OCI-LY7 (cell line): ENCODE measurements around the gene HTT. TPM values are rescaled to one million over a fixed set of nuclear protein-coding genes. Genes with fewer than 3 reads are reported as not detected.

Experiments
- BruUV-seq: library from RNA; stranded (reverse); fragments of 400-500 nt; replicated peaks from 2 replicates; lab custom pipeline; 2021; lab: Mats Ljungman, UMichigan
- CTCF ChIA-PET: fragments of 300-600 bp; sonication (Branson Sonifier 250); formaldehyde crosslinking; loops from one replicate; lab custom pipeline; 2022; ENCODE audit warnings: antibody characterized with exemption; ENCODE audit not compliant: unreplicated experiment; lab: Charles Lee
- POLR2A ChIA-PET: fragments of 300-600 bp; sonication (Branson Sonifier 250); formaldehyde crosslinking; loops from one replicate; lab custom pipeline; 2022; ENCODE audit warnings: antibody characterized with exemption; lab: Charles Lee
- DNase-seq: peaks from one replicate; pipeline ENCODE4 v3.0.0-alpha.2; 2015; ENCODE audit warnings: low spot score
- H2AFZ ChIP-seq: fragments of 200-600 bp; sonication (generic), shearing (Covaris generic); 2 replicates; pipeline ENCODE4 v1.6.1; 2014; ENCODE audit warnings: mild to moderate bottlenecking, antibody characterized with exemption, low read length, moderate library complexity
- H3K27ac ChIP-seq: fragments of 200-600 bp; sonication (generic); 2 replicates; pipeline ENCODE4 v1.5.1; 2014; ENCODE audit warnings: mixed run types, low read depth, mild to moderate bottlenecking, moderate library complexity, low read length, inconsistent platforms; ENCODE audit not compliant: poor library complexity, severe bottlenecking
- H3K36me3 ChIP-seq: fragments of 200-600 bp; sonication (generic); 2 replicates; pipeline ENCODE4 v1.6.1; 2014; ENCODE audit warnings: mild to moderate bottlenecking, antibody characterized with exemption, low read length, moderate library complexity, mixed read lengths; ENCODE audit not compliant: insufficient read depth
- H3K4me1 ChIP-seq: fragments of 200-600 bp; sonication (generic); 2 replicates; pipeline ENCODE4 v1.5.1; 2014; ENCODE audit warnings: mild to moderate bottlenecking, low read length; ENCODE audit not compliant: insufficient read depth, poor library complexity, severe bottlenecking
- H3K4me2 ChIP-seq: fragments of 200-600 bp; sonication (generic); 2 replicates; pipeline ENCODE4 v1.6.1; 2014; ENCODE audit warnings: mild to moderate bottlenecking, low read length
- H3K4me3 ChIP-seq: fragments of 200-600 bp; sonication (generic); 2 replicates; pipeline ENCODE4 v1.5.1; 2014; ENCODE audit warnings: mild to moderate bottlenecking, low read depth, low read length; ENCODE audit not compliant: poor library complexity, severe bottlenecking
- H3K79me2 ChIP-seq: fragments of 200-600 bp; sonication (generic); 2 replicates; pipeline ENCODE4 v1.6.1; 2016; ENCODE audit warnings: low read depth, mild to moderate bottlenecking, low read length, moderate library complexity, mixed read lengths; ENCODE audit not compliant: insufficient read depth
- H3K9me2 ChIP-seq: fragments of 200-600 bp; sonication (generic); 2 replicates; pipeline ENCODE4 v1.6.1; 2016; ENCODE audit warnings: mild to moderate bottlenecking, low read length, mixed read lengths; ENCODE audit not compliant: insufficient read depth
- H3K9me3 ChIP-seq: fragments of 200-600 bp; sonication (generic); 2 replicates; pipeline ENCODE4 v1.6.1; 2014; ENCODE audit warnings: mild to moderate bottlenecking, mixed run types, low read length, mixed read lengths
- H4K20me1 ChIP-seq: fragments of 200-600 bp; sonication (generic); 2 replicates; pipeline ENCODE4 v1.6.1; 2014; ENCODE audit warnings: mild to moderate bottlenecking, antibody characterized with exemption, low read length, moderate library complexity, mixed read lengths; ENCODE audit not compliant: insufficient read depth
- EZH2phosphoT487 ChIP-seq: fragments of 200-600 bp; sonication (generic); IDR thresholded peaks from 2 replicates; pipeline ENCODE4 v1.6.1; 2018; ENCODE audit warnings: low read depth, borderline replicate concordance, mild to moderate bottlenecking, mixed run types, antibody characterized with exemption, low read length, moderate library complexity, mixed read lengths
- intact Hi-C: fragments of 100-400 bp; cut with micrococcal nuclease; formaldehyde crosslinking; loops from one replicate; pipeline ENCODE4 v1.10.0; 2022; ENCODE audit not compliant: unreplicated experiment
- total RNA-seq, 2 experiments: library from RNA; depleted of rRNA in 1 of 2; stranded (reverse); fragments of >200 nt in 1 of 2; shearing (Covaris generic) in 1 of 2; gene quantifications; 2 replicates each; pipeline ENCODE4 v1.2.3, GENCODE V29; 2014 to 2022
- TF ChIP-seq, protein P1 (sequence below): fragments of 200-600 bp; sonication (generic); conservative IDR thresholded peaks from 2 replicates; pipeline ENCODE4 v1.5.1; 2014; ENCODE audit warnings: mild to moderate bottlenecking, antibody characterized with exemption, low read length, moderate library complexity, mixed read lengths

The HTT gene
- total RNA-seq, 2 experiments from 2014 or later = 36.4 to 91.3 TPM

DNA sequence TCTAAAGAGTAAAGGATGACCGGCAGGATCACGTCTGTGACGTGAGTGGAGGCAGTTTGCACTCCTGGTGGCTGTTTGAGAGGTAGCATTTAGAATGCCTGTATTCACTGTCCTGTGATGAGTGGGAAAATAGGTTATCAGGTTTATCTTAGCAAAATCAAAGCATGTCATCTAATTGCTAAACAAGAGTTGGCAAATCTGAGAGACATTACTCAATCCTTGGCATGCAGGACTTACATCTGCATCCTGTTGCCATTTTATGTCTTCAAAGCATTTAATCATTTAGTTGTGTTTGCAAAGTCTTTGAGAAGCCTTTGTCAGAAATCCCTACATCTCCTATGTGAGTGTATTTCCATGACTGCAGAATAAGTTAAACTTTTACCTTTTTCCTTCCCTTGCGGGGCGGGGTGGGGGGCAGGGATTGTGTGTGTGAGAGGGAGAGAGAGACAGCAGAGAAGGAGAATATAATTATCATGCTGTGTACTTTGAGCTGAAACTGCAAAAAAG, 133.1 kb downstream of the HTT start:
- Histone ChIP-seq H3K27ac (no peak overlapping the region), H3K4me1 (peaks cover 7% of the 10 kb centered on the region), H3K9me2 (no peaks in the 10 kb centered on the region), H4K20me1 (no peaks in the 10 kb centered on the region), H2AFZ (no peak overlapping the region), H3K79me2 (no peaks in the 10 kb centered on the region), H3K4me3 (no peak overlapping the region), H3K9me3 (no peaks in the 10 kb centered on the region), H3K4me2 (no peak overlapping the region), H3K36me3 (peaks cover 73% of the 10 kb centered on the region)
- no peak for DNase-seq
- BruUV-seq = no TSS peak
- CTCF ChIA-PET = no interaction called here
- TF ChIP-seq EZH2phosphoT487 = no peak
- TF ChIP-seq, protein P1, sequence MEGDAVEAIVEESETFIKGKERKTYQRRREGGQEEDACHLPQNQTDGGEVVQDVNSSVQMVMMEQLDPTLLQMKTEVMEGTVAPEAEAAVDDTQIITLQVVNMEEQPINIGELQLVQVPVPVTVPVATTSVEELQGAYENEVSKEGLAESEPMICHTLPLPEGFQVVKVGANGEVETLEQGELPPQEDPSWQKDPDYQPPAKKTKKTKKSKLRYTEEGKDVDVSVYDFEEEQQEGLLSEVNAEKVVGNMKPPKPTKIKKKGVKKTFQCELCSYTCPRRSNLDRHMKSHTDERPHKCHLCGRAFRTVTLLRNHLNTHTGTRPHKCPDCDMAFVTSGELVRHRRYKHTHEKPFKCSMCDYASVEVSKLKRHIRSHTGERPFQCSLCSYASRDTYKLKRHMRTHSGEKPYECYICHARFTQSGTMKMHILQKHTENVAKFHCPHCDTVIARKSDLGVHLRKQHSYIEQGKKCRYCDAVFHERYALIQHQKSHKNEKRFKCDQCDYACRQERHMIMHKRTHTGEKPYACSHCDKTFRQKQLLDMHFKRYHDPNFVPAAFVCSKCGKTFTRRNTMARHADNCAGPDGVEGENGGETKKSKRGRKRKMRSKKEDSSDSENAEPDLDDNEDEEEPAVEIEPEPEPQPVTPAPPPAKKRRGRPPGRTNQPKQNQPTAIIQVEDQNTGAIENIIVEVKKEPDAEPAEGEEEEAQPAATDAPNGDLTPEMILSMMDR = no peak
- POLR2A ChIA-PET = no interaction called here
- intact Hi-C loops = no loop called here

DNA sequence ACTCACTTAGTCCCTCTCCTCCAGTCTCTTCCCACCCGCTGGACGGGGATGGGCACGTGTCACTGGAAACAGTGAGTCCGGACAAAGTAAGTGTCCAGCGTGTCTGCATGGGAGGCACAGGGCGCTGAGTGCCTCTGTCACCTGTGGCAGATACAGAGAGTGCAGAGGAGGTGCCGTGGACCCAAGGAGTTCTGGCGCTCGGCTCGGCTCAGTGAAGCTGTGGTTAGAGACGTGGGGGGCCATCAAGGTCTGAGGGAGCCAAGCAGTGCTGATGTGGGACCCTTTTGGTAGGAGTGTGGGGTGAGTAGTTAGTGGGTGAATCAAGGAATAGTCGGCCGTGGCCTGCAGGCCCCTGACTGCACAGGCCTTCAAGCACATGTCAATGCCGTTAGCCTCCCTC, 134.3 kb downstream of the HTT start:
- ChIA-PET CTCF (no interaction called here), POLR2A (no interaction called here)
- Histone ChIP-seq H3K4me1 (no peaks in the 10 kb centered on the region), H3K9me2 (no peaks in the 10 kb centered on the region), H3K9me3 (no peaks in the 10 kb centered on the region), H3K36me3 (peaks cover 81% of the 10 kb centered on the region), H3K4me3 (no peak overlapping the region), H3K27ac (no peak overlapping the region), H4K20me1 (no peaks in the 10 kb centered on the region), H3K79me2 (no peaks in the 10 kb centered on the region), H3K4me2 (no peak overlapping the region), H2AFZ (no peak overlapping the region)
- no peak for DNase-seq
- no TSS peak for BruUV-seq
- intact Hi-C loops = no loop called here
- TF ChIP-seq EZH2phosphoT487 = no peak
- TF ChIP-seq, protein P1 = no peak

DNA sequence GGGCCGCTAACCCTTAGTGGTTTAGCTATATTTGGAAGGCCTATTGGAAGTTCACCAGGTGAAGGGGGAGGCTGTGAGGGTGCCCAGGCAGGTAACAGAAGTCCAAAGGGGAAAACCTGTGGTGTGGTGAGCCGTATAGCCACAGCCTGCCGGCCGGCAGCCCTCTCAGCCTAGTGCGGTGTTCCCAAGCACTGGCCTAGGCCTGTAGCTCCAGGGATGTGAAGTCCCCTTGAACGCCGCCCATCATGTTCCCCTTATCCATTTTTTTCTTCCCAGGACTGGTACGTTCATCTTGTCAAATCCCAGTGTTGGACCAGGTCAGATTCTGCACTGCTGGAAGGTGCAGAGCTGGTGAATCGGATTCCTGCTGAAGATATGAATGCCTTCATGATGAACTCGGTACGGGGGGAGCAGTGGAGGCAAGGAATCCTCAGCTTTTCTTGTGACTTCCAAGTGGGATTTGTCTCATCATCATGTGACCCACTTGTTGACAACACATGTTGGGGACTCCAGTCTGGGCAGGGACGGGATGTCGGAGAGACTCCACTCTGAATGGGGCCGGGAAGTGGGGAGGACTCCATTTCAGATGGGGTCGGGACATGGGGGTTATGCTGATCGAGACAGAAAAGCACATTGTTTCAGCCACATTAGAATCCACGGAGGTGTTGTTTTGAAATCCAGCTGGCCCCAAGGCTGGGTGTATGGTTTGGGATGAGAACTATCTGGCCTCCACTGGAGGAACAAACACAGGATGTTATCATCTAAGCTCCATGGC, 135.3 kb downstream of the HTT start:
- POLR2A ChIA-PET = no interaction called here
- intact Hi-C loops = no loop called here

More for the DNA sequence above, 135.3 kb downstream of the HTT start:
- Histone ChIP-seq H3K27ac (no peak overlapping the region), H3K79me2 (no peaks in the 10 kb centered on the region), H3K4me3 (no peak overlapping the region), H2AFZ (no peak overlapping the region), H3K4me1 (no peaks in the 10 kb centered on the region), H4K20me1 (no peaks in the 10 kb centered on the region), H3K36me3 (peaks cover 81% of the 10 kb centered on the region), H3K9me3 (no peaks in the 10 kb centered on the region), H3K9me2 (no peaks in the 10 kb centered on the region), H3K4me2 (no peak overlapping the region)
- DNase-seq = no peak
- no TSS peak for BruUV-seq
- CTCF ChIA-PET = no interaction called here
- no peak for TF ChIP-seq EZH2phosphoT487
- TF ChIP-seq, protein P1 = no peak
